NOMO-1 (cell line): Measurements from ENCODE around the gene NCOA3.
"Not testable (repeated sequence)": the region's sequence is repeated elsewhere in the genome, so short reads cannot be mapped to it uniquely, and the experiment has no call there.

ENCODE experiments used
- DNase-seq, 2 experiments: peaks; one replicate each; lab custom pipeline; 2025; ENCODE audit not compliant: unreplicated experiment in 2 of 2; lab: John Stamatoyannopoulos, UW

Gene NCOA3

GRCh38 chr20:47501482-47502270 lies at the start of gene NCOA3:
Gene NCOA3 (plus strand): TSS chr20:47501887. CDS start chr20:47622248, 120,361 bp downstream.
- DNase-seq = peak; percentile 87 to 92

- no peak for DNase-seq
These were observed 48.9 kb upstream of the NCOA3 start for GRCh38 chr20:47452736-47453161.

GRCh38 chr20:47453167-47453782 lies 48.4 kb upstream of the NCOA3 start:
- no peak for DNase-seq

GRCh38 chr20:47454298-47455132 lies 47.2 kb upstream of the NCOA3 start:
- no peak for DNase-seq

- DNase-seq = peak in 1 of 2 experiments; percentile 33
These were observed 46.3 kb upstream of the NCOA3 start for GRCh38 chr20:47455133-47456040.

- no peak for DNase-seq
These were observed 45.6 kb upstream of the NCOA3 start for GRCh38 chr20:47456041-47456537.

- DNase-seq = peak in 1 of 2 experiments; percentile 18
These were observed 44.5 kb upstream of the NCOA3 start for GRCh38 chr20:47456952-47457724.

- not testable (repeated sequence) for DNase-seq
These were observed 43.2 kb upstream of the NCOA3 start for GRCh38 chr20:47458280-47459050.

GRCh38 chr20:47459344-47460073 lies 42.2 kb upstream of the NCOA3 start:
- DNase-seq = no peak

GRCh38 chr20:47460761-47461112 lies 41.0 kb upstream of the NCOA3 start:
- DNase-seq = not testable (repeated sequence)

GRCh38 chr20:47461120-47461685 lies 40.5 kb upstream of the NCOA3 start:
- no peak for DNase-seq

GRCh38 chr20:47461906-47462305 lies 39.8 kb upstream of the NCOA3 start:
- DNase-seq = not testable (repeated sequence)

- peak; percentile 11 to 15 for DNase-seq
These were observed 37.1 kb upstream of the NCOA3 start for GRCh38 chr20:47464380-47465101.

- DNase-seq = no peak
These were observed 36.2 kb upstream of the NCOA3 start for GRCh38 chr20:47465335-47466090.

GRCh38 chr20:47466213-47466612 lies 35.5 kb upstream of the NCOA3 start:
- DNase-seq = no peak
